DOHH2 (cell line): Measurements from ENCODE around the gene DIS3L2.
"Not testable (repeated sequence)": the region's sequence is repeated elsewhere in the genome, so short reads cannot be mapped to it uniquely, and the experiment has no call there.

Experiments
- H3F3A ChIP-seq: fragments of 200-600 bp; sonication (generic), shearing (Covaris generic); 2 replicates; pipeline ENCODE4 v1.6.0; 2016; ENCODE audit warnings: antibody characterized with exemption, mild to moderate bottlenecking; ENCODE audit not compliant: control insufficient read depth, insufficient read depth
- H3K27ac ChIP-seq: fragments of 200-600 bp; sonication (generic); 2 replicates; pipeline ENCODE4 v1.5.1; 2014; ENCODE audit warnings: low read depth, mild to moderate bottlenecking, low read length, moderate library complexity
- H3K27me3 ChIP-seq: fragments of 200-600 bp; sonication (generic); 2 replicates; pipeline ENCODE4 v1.6.1; 2014; ENCODE audit warnings: mild to moderate bottlenecking, low read length, mixed read lengths; ENCODE audit not compliant: control insufficient read depth
- H3K36me3 ChIP-seq: fragments of 200-600 bp; sonication (generic); 2 replicates; pipeline ENCODE4 v1.6.1; 2014; ENCODE audit warnings: mild to moderate bottlenecking, low read length, moderate library complexity, mixed read lengths; ENCODE audit not compliant: control insufficient read depth
- H3K4me1 ChIP-seq: fragments of 200-600 bp; sonication (generic); 2 replicates; pipeline ENCODE4 v1.6.1; 2014; ENCODE audit warnings: mild to moderate bottlenecking, low read length, mixed read lengths; ENCODE audit not compliant: control insufficient read depth
- H3K4me2 ChIP-seq: fragments of 200-600 bp; sonication (generic); 2 replicates; pipeline ENCODE4 v1.6.0; 2014; ENCODE audit warnings: mild to moderate bottlenecking, low read length, moderate library complexity
- H3K4me3 ChIP-seq: fragments of 200-600 bp; sonication (generic); 2 replicates; pipeline ENCODE4 v1.5.1; 2014; ENCODE audit warnings: mild to moderate bottlenecking, low read length, mixed read lengths
- H3K79me2 ChIP-seq: fragments of 200-600 bp; sonication (generic); 2 replicates; pipeline ENCODE4 v1.6.1; 2014; ENCODE audit warnings: mild to moderate bottlenecking, low read length, mixed read lengths; ENCODE audit not compliant: control insufficient read depth
- H3K9me2 ChIP-seq: fragments of 200-600 bp; sonication (generic); replicated peaks from 2 replicates; pipeline ENCODE4 v1.6.1; 2014; ENCODE audit warnings: mild to moderate bottlenecking, low read length, mixed read lengths; ENCODE audit not compliant: control insufficient read depth
- H3K9me3 ChIP-seq: fragments of 200-600 bp; sonication (generic); 2 replicates; pipeline ENCODE4 v1.6.1; 2014; ENCODE audit warnings: antibody characterized with exemption, low read length, mixed read lengths; ENCODE audit not compliant: control insufficient read depth, insufficient read depth
- H4K20me1 ChIP-seq: fragments of 200-600 bp; sonication (generic); 2 replicates; pipeline ENCODE4 v1.6.0; 2014; ENCODE audit warnings: low read depth, mild to moderate bottlenecking, antibody characterized with exemption, low read length, moderate library complexity; ENCODE audit not compliant: control insufficient read depth, insufficient read depth
- CTCF ChIP-seq: fragments of 200-600 bp; sonication (generic); IDR thresholded peaks from one replicate; pipeline ENCODE4 v1.5.1; 2014; ENCODE audit warnings: antibody characterized with exemption, mild to moderate bottlenecking, low read depth, low read length; ENCODE audit not compliant: poor library complexity, severe bottlenecking
- EZH2phosphoT487 ChIP-seq: fragments of 200-600 bp; sonication (generic); IDR thresholded peaks from 2 replicates; pipeline ENCODE4 v1.6.1; 2017; ENCODE audit warnings: borderline replicate concordance, mild to moderate bottlenecking, antibody characterized with exemption, low read length, moderate library complexity, mixed read lengths

DIS3L2 gene

GRCh38 chr2:232328516-232329460 lies 367.3 kb downstream of the DIS3L2 start:
- Histone ChIP-seq H3K27me3 (no peaks in the 10 kb centered on the region), H3K27ac (no peak overlapping the region), H3K79me2 (no peaks in the 10 kb centered on the region), H3K4me2 (no peak overlapping the region), H3K9me2 (no peaks in the 10 kb centered on the region), H3K36me3 (no peaks in the 10 kb centered on the region), H3F3A (no peaks in the 10 kb centered on the region), H3K9me3 (no peaks in the 10 kb centered on the region), H3K4me1 (peaks cover 7% of the 10 kb centered on the region), H4K20me1 (no peaks in the 10 kb centered on the region), H3K4me3 (no peak overlapping the region)
- TF ChIP-seq CTCF (no peak), EZH2phosphoT487 (no peak)

GRCh38 chr2:232329716-232330067 lies 368.2 kb downstream of the DIS3L2 start:
- Histone ChIP-seq H3F3A (no peaks in the 10 kb centered on the region), H3K9me2 (no peaks in the 10 kb centered on the region), H3K4me1 (peaks cover 7% of the 10 kb centered on the region), H3K4me2 (no peak overlapping the region), H3K4me3 (no peak overlapping the region), H3K79me2 (no peaks in the 10 kb centered on the region), H3K27me3 (no peaks in the 10 kb centered on the region), H3K27ac (no peak overlapping the region), H3K9me3 (no peaks in the 10 kb centered on the region), H4K20me1 (no peaks in the 10 kb centered on the region), H3K36me3 (no peaks in the 10 kb centered on the region)
- TF ChIP-seq EZH2phosphoT487 (no peak), CTCF (no peak)

GRCh38 chr2:232330068-232330999 lies 368.8 kb downstream of the DIS3L2 start:
- TF ChIP-seq CTCF (no peak), EZH2phosphoT487 (no peak)
- Histone ChIP-seq H3K27ac (no peak overlapping the region), H3K9me2 (no peaks in the 10 kb centered on the region), H4K20me1 (no peaks in the 10 kb centered on the region), H3F3A (no peaks in the 10 kb centered on the region), H3K9me3 (no peaks in the 10 kb centered on the region), H3K79me2 (no peaks in the 10 kb centered on the region), H3K4me1 (peaks cover 7% of the 10 kb centered on the region), H3K4me3 (no peak overlapping the region), H3K27me3 (no peaks in the 10 kb centered on the region), H3K4me2 (no peak overlapping the region), H3K36me3 (no peaks in the 10 kb centered on the region)

- H3K4me3 ChIP-seq, H3K9me3 ChIP-seq, H3K9me2 ChIP-seq, H4K20me1 ChIP-seq, H3K4me1 ChIP-seq, H3K79me2 ChIP-seq, H3K27me3 ChIP-seq, H3K4me2 ChIP-seq, H3K27ac ChIP-seq, H3F3A ChIP-seq, H3K36me3 ChIP-seq: not testable (repeated sequence)
Measured at GRCh38 chr2:232331061-232331460, 369.5 kb downstream of the DIS3L2 start.

- not testable (repeated sequence) for H3K79me2 ChIP-seq, H3K27ac ChIP-seq, H3K4me2 ChIP-seq, H4K20me1 ChIP-seq, H3F3A ChIP-seq, H3K9me2 ChIP-seq, H3K4me3 ChIP-seq, H3K27me3 ChIP-seq, H3K36me3 ChIP-seq, H3K4me1 ChIP-seq, H3K9me3 ChIP-seq
Measured at GRCh38 chr2:232331641-232332040, 370.1 kb downstream of the DIS3L2 start.
